PC-9 (cell line): ENCODE data around the gene ALPK3.

ENCODE experiments used
- CTCF ChIP-seq: fragments of 200-600 bp; sonication (generic); conservative IDR thresholded peaks from 2 replicates; pipeline ENCODE4 v1.6.1; 2017; ENCODE audit warnings: mixed run types, antibody characterized with exemption, mild to moderate bottlenecking, moderate library complexity
- EZH2 ChIP-seq: fragments of 200-600 bp; sonication (generic); IDR thresholded peaks from 2 replicates; pipeline ENCODE4 v1.8.0; 2017; ENCODE audit warnings: antibody characterized with exemption, low read depth

GRCh38 chr15:84901540-84901939 is 84.4 kb downstream of the ALPK3 start:
- TF ChIP-seq CTCF (no peak), EZH2 (no peak)
